ENCODE data around the gene IGFBP5. TPM values are rescaled to one million over a fixed set of nuclear protein-coding genes. Genes with fewer than 3 reads are reported as not detected.

The IGFBP5 gene
- total RNA-seq, 2 donors from 2014 or later, result 44.6 to 68.2 TPM

GRCh38 chr2:216688731-216689340 is 6.5 kb downstream of the IGFBP5 start:
- Histone ChIP-seq H3K9me3 (no peaks in the 10 kb centered on the region), H3K36me3 (no peaks in the 10 kb centered on the region), H3K27me3 (peaks cover 26% of the 10 kb centered on the region), H3K4me3 (no peak overlapping the region), H3K9ac (ENCODE audit: low read depth in 2 of 2, low read length in 2 of 2) (no peak overlapping the region), H3K27ac (no peak overlapping the region), H3K4me1 (no peaks in the 10 kb centered on the region)
- DNase-seq, result no peak
- intact Hi-C loops (cut with DNase I), result no loop called here
- no peak for TF ChIP-seq CTCF (IDR thresholded peaks at IDR 0.05)

GRCh38 chr2:216687646-216688045 is 7.7 kb downstream of the IGFBP5 start:
- Histone ChIP-seq H3K9me3 (no peaks in the 10 kb centered on the region), H3K9ac (ENCODE audit: low read depth in 2 of 2, low read length in 2 of 2) (no peak overlapping the region), H3K27me3 (peaks cover 19% of the 10 kb centered on the region), H3K36me3 (no peaks in the 10 kb centered on the region), H3K4me3 (no peak overlapping the region), H3K27ac (no peak overlapping the region), H3K4me1 (no peaks in the 10 kb centered on the region)
- intact Hi-C loops (cut with DNase I), result no loop called here
- no peak for TF ChIP-seq CTCF (IDR thresholded peaks at IDR 0.05)
- DNase-seq, result no peak

GRCh38 chr2:216687111-216687510 is 8.2 kb downstream of the IGFBP5 start:
- DNase-seq, result no peak
- Histone ChIP-seq H3K9me3 (no peaks in the 10 kb centered on the region), H3K27me3 (peaks cover 15% of the 10 kb centered on the region), H3K4me3 (no peak overlapping the region), H3K9ac (ENCODE audit: low read depth in 2 of 2, low read length in 2 of 2) (no peak overlapping the region), H3K4me1 (no peaks in the 10 kb centered on the region), H3K36me3 (no peaks in the 10 kb centered on the region), H3K27ac (no peak overlapping the region)
- intact Hi-C loops (cut with DNase I), result no loop called here
- TF ChIP-seq CTCF (IDR thresholded peaks at IDR 0.05), result no peak

GRCh38 chr2:216685327-216685875 is 9.9 kb downstream of the IGFBP5 start:
- intact Hi-C loops (cut with DNase I), result no loop called here
- TF ChIP-seq CTCF (IDR thresholded peaks at IDR 0.05), result no peak
- H3K4me3 ChIP-seq, result no peak overlapping the region
- DNase-seq, result no peak
- H3K9me3 ChIP-seq, result no peaks in the 10 kb centered on the region
- no peak overlapping the region for H3K9ac ChIP-seq (ENCODE audit: low read depth in 2 of 2, low read length in 2 of 2)
- H3K4me1 ChIP-seq, result no peaks in the 10 kb centered on the region
- H3K36me3 ChIP-seq, result no peaks in the 10 kb centered on the region
- H3K27me3 ChIP-seq, result peaks cover 7% of the 10 kb centered on the region
- H3K27ac ChIP-seq, result no peak overlapping the region

- H3K9me3 ChIP-seq, result no peaks in the 10 kb centered on the region
- no peak overlapping the region for H3K9ac ChIP-seq (ENCODE audit: low read depth in 2 of 2, low read length in 2 of 2)
- no peak for TF ChIP-seq CTCF (IDR thresholded peaks at IDR 0.05)
- no peak for DNase-seq
- H3K4me3 ChIP-seq, result no peak overlapping the region
- no peaks in the 10 kb centered on the region for H3K36me3 ChIP-seq
- no peaks in the 10 kb centered on the region for H3K27me3 ChIP-seq
- H3K27ac ChIP-seq, result peak overlapping the region; percentile 13
- no peaks in the 10 kb centered on the region for H3K4me1 ChIP-seq
- intact Hi-C loops (cut with DNase I), result loop anchor here (2.0 to 5.0 kb wide), 3 partner anchors 458 to 1031 kb away; no protein-coding TSS in a partner anchor
These were observed 11.5 kb downstream of the IGFBP5 start for GRCh38 chr2:216683846-216684245.
